ENCODE results near the gene NTSR2.
"Not testable (repeated sequence)": the region's sequence is repeated elsewhere in the genome, so short reads cannot be mapped to it uniquely, and the experiment has no call there.

The NTSR2 gene

GRCh38 chr2:11678306-11678960 is 8.4 kb upstream of the NTSR2 start:
- DNase-seq, result no peak

GRCh38 chr2:11677136-11678055 is 7.4 kb upstream of the NTSR2 start:
- DNase-seq, result no peak

- DNase-seq, result peak in 1 of 2 experiments; percentile 35
Observed at GRCh38 chr2:11676640-11677039, 6.6 kb upstream of the NTSR2 start.

- DNase-seq, result no peak
Observed at GRCh38 chr2:11675423-11676112, 5.6 kb upstream of the NTSR2 start.

- no peak for DNase-seq
Observed at GRCh38 chr2:11674983-11675382, 5.0 kb upstream of the NTSR2 start.

GRCh38 chr2:11672407-11672806 is 2.4 kb upstream of the NTSR2 start:
- DNase-seq, result no peak

- DNase-seq, result no peak
Observed at GRCh38 chr2:11667866-11668637, 1.9 kb downstream of the NTSR2 start.

- DNase-seq, result no peak
Observed at GRCh38 chr2:11667194-11667593, 2.8 kb downstream of the NTSR2 start.

GRCh38 chr2:11665510-11666362 is 4.3 kb downstream of the NTSR2 start:
- DNase-seq, result no peak

- no peak for DNase-seq
Observed at GRCh38 chr2:11665028-11665427, 5.0 kb downstream of the NTSR2 start.

- peak in 1 of 2 experiments; percentile 47 for DNase-seq
Observed at GRCh38 chr2:11663427-11663826, 6.6 kb downstream of the NTSR2 start.

- DNase-seq, result no peak
Observed at GRCh38 chr2:11662882-11663281, 7.1 kb downstream of the NTSR2 start.

GRCh38 chr2:11661891-11662435 is 8.0 kb downstream of the NTSR2 start:
- no peak for DNase-seq

GRCh38 chr2:11660396-11660795 is 9.6 kb downstream of the NTSR2 start:
- not testable (repeated sequence) for DNase-seq

GRCh38 chr2:11659851-11660250 is 10.1 kb downstream of the NTSR2 start:
- DNase-seq, result no peak

GRCh38 chr2:11659115-11659475 is 10.9 kb downstream of the NTSR2 start:
- no peak for DNase-seq

- DNase-seq, result no peak
Observed at GRCh38 chr2:11658208-11659114, 11.5 kb downstream of the NTSR2 start.

GRCh38 chr2:11657646-11658045 is 12.3 kb downstream of the NTSR2 start:
- no peak for DNase-seq

- no peak for DNase-seq
Observed at GRCh38 chr2:11657195-11657594, 12.8 kb downstream of the NTSR2 start.

- DNase-seq, result no peak
Observed at GRCh38 chr2:11656671-11657101, 13.3 kb downstream of the NTSR2 start.

Data from NCI-H526 (cell line).